Gastroesophageal sphincter (tissue), 3 donors: ENCODE results near the gene ZC3H12D.

Source experiments
- CTCF ChIP-seq, 4 experiments: fragments of 200-600 bp in 2 of 4; fragments of 450-650 bp in 2 of 4; sonication (generic) in 1 of 4; IDR thresholded peaks; one replicate each; pipeline ENCODE4 v1.5.1; 2017 to 2019; ENCODE audit warnings: antibody characterized with exemption in 4 of 4, mild to moderate bottlenecking in 2 of 4, moderate library complexity in 2 of 4
- POLR2A ChIP-seq, 2 donors: fragments of 450-650 bp; IDR thresholded peaks; one replicate each; pipeline ENCODE4 v1.6.1; 2017; ENCODE audit warnings: antibody characterized with exemption in 2 of 2, mild to moderate bottlenecking in 2 of 2, moderate library complexity in 1 of 2
- POLR2AphosphoS5 ChIP-seq: sonication (generic); formaldehyde crosslinking; IDR thresholded peaks from one replicate; pipeline ENCODE4 v1.6.1; 2017; ENCODE audit warnings: antibody characterized with exemption

GRCh38 chr6:149439626-149440025 lies 45.2 kb downstream of the ZC3H12D start:
- TF ChIP-seq POLR2A (IDR thresholded peaks at IDR 0.05) = no peak
- no peak for TF ChIP-seq CTCF (IDR thresholded peaks at IDR 0.05)
- no peak for TF ChIP-seq POLR2AphosphoS5
